ENCODE results near the gene SAMD10. TPM values are rescaled to one million over a fixed set of nuclear protein-coding genes. Genes with fewer than 3 reads are reported as not detected.

Gene SAMD10
- total and polyA plus RNA-seq, 2 of the 8 experiments (the other 6 are each of a cell fraction or from before 2014, with no cell fraction given): 3.0 to 5.2 TPM

GRCh38 chr20:63940071-63940471, 39.4 kb downstream of the SAMD10 start:
- Histone ChIP-seq H3K79me2 (ENCODE audit: control insufficient read depth in 1 of 2, insufficient read depth in 2 of 2, low read length in 2 of 2) (peaks cover 0 to under 1% of the 10 kb centered on the region in 2 experiments; a peak in 1 of 4 replicates), H2BK20ac (ENCODE audit: low read length) (no peak overlapping the region), H2BK120ac (replicated peaks; ENCODE audit: low read depth, low read length) (no peak overlapping the region), H3K18ac (ENCODE audit: extremely low read depth, low read length) (no peak overlapping the region), H3K4me2 (ENCODE audit: insufficient read depth in 1 of 2, low read depth in 2 of 2, low read length in 2 of 2) (peak overlapping the region; percentile 73 to 98), H3K27me3 (replicated peaks in 1 of 4; ENCODE audit: control insufficient read depth in 3 of 4, extremely low read depth in 1 of 4, insufficient read depth in 3 of 4, low read length in 3 of 4) (no peaks in the 10 kb centered on the region), H4K91ac (replicated peaks; ENCODE audit: insufficient read length, low read length) (no peak overlapping the region), H3K36me3 (ENCODE audit: control insufficient read depth in 2 of 4, insufficient read depth in 4 of 4, low read length in 3 of 4) (peaks cover 3 to 21% (median 11%) of the 10 kb centered on the region in 4 experiments; a peak in 5 of 8 replicates), H2BK12ac (ENCODE audit: low read depth, low read length) (no peak overlapping the region; the same call in 1 of the 2 replicates), H4K5ac (ENCODE audit: insufficient read length, low read depth, low read length) (no peak overlapping the region), H3K9ac (replicated peaks in 1 of 4; ENCODE audit: extremely low read depth in 1 of 4, low read depth in 3 of 4, low read length in 3 of 4) (peak overlapping the region in 2 of 4 experiments; percentile 29 to 41; a peak in 2 of 7 replicates), H3K4me1 (replicated peaks in 1 of 4; ENCODE audit: control insufficient read depth in 3 of 4, insufficient read depth in 4 of 4, low read length in 3 of 4) (peaks cover 0 to 28% (median 13%) of the 10 kb centered on the region in 4 experiments; a peak in 6 of 7 replicates), H3K23me2 (ENCODE audit: low read depth, low read length) (peaks cover 12% of the 10 kb centered on the region), H3K23ac (ENCODE audit: insufficient read length) (no peak overlapping the region), H3K27ac (ENCODE audit: low read depth, low read length) (no peak overlapping the region), H3K79me1 (ENCODE audit: low read depth, low read length) (no peaks in the 10 kb centered on the region), H2AFZ (ENCODE audit: low read length) (no peak overlapping the region), H4K8ac (ENCODE audit: extremely low read depth, insufficient read depth, low read length) (peak overlapping the region; percentile 11; the same call in 1 of the 2 replicates), H3K4me3 (ENCODE audit: extremely low read depth in 1 of 4, insufficient read depth in 2 of 4, low read depth in 3 of 4, low read length in 4 of 4) (peak overlapping the region; percentile 38 to 55 (median 44); a peak in 6 of 8 replicates), H2BK15ac (ENCODE audit: low read length) (no peak overlapping the region), H3K9me3 (ENCODE audit: insufficient read depth in 2 of 2, low read depth in 1 of 2, low read length in 1 of 2) (no peaks in the 10 kb centered on the region), H3K4ac (replicated peaks; ENCODE audit: insufficient read length, low read depth, low read length) (no peak overlapping the region), H2BK5ac (ENCODE audit: low read depth, low read length) (peak overlapping the region; percentile 84; the same call in 1 of the 2 replicates), H2AK5ac (ENCODE audit: low read depth, low read length) (no peak overlapping the region), H3K56ac (replicated peaks; ENCODE audit: insufficient read length, low read depth, low read length) (no peak overlapping the region), H4K20me1 (replicated peaks in 1 of 2; ENCODE audit: control insufficient read depth in 1 of 2, insufficient read depth in 2 of 2, low read length in 2 of 2) (peaks cover 4 to 24% of the 10 kb centered on the region in 2 experiments), H3K14ac (ENCODE audit: insufficient read length) (no peak overlapping the region)
- ChIA-PET CTCF (ENCODE audit: partially characterized antibody) (interaction anchor here (0.6 to 5.4 kb wide), 8 partner anchors 12 to 203 kb away, joined by 3 to 28 read pairs (median 4); partner anchors contain the start of gene LIME1), POLR2A (ENCODE audit: partially characterized antibody) (interaction anchor here (0.6 to 7.8 kb wide), 12 partner anchors 13 to 389 kb away, joined by 3 to 68 read pairs (median 4); partner anchors contain the start of genes OPRL1, SAMD10 and UCKL1)
- 71% methylated on average over 13 of the region's 23 CpGs; no CpG with 5 or more reads in 1 of the 2 experiments for WGBS, 2 experiments (ENCODE audit: extremely low coverage in 1 of 2, insufficient coverage in 1 of 2, insufficient read length in 1 of 2, insufficient replicate concordance in 2 of 2, low coverage in 1 of 2, low lambda C conversion rate in 2 of 2, missing lambda C conversion rate in 1 of 2)
- DNase-seq (ENCODE audit: low read depth in 1 of 2, low spot score in 2 of 2) (no peak), FAIRE-seq (no peak)
- TF ChIP-seq TCF12 (IDR thresholded peaks at IDR 0.05; ENCODE audit: low read depth, low read length): no peak
- TF ChIP-seq YY1 (IDR thresholded peaks at IDR 0.05; ENCODE audit: low read depth, low read length): peak; percentile 89
- no peak for TF ChIP-seq POLR2A (IDR thresholded peaks at IDR 0.05; ENCODE audit: control extremely low read depth in 1 of 2, low read depth in 2 of 2, low read length in 2 of 2)
- no peak for TF ChIP-seq JUN (IDR thresholded peaks at IDR 0.05; ENCODE audit: low read depth, low read length)
- TF ChIP-seq POLR2AphosphoS5 (IDR thresholded peaks at IDR 0.05; ENCODE audit: low read depth, low read length): peak; percentile 57
- TF ChIP-seq, protein P1, sequence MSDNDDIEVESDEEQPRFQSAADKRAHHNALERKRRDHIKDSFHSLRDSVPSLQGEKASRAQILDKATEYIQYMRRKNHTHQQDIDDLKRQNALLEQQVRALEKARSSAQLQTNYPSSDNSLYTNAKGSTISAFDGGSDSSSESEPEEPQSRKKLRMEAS (IDR thresholded peaks at IDR 0.05): peak; percentile 75
- no peak for TF ChIP-seq TEAD4 (IDR thresholded peaks at IDR 0.05; ENCODE audit: low read depth, low read length)
- TF ChIP-seq HDAC2 (IDR thresholded peaks at IDR 0.05; ENCODE audit: borderline replicate concordance in 1 of 2, low read depth in 2 of 2, low read length in 2 of 2): no peak
- TF ChIP-seq ATF2 (IDR thresholded peaks at IDR 0.05; ENCODE audit: low read length): no peak
- no peak for TF ChIP-seq CTBP2 (IDR thresholded peaks at IDR 0.05; ENCODE audit: borderline replicate concordance, insufficient read depth, insufficient read length, low read length)

All from H1 (cell line).